Activated CD8-positive, alpha-beta memory T cell treated with anti-CD3 and anti-CD28 coated beads, Interleukin-2, amount 10 ng/mL, durations not matched to agents 7 days and 5 days (primary cell): Measurements from ENCODE around the gene STOM. TPM values are rescaled to one million over a fixed set of nuclear protein-coding genes. Genes with fewer than 3 reads are reported as not detected.

ENCODE experiments used
- ATAC-seq: fragments of 150-1000 bp; cut with Tn5 transposase; one replicate; pipeline ENCODE4 v1.10.0; 2021; ENCODE audit warnings: moderate library complexity
- CTCF ChIA-PET: fragments of 350-600 bp; sonication (Branson Sonifier 250); formaldehyde crosslinking; loops from one replicate; lab custom pipeline; 2021; ENCODE audit warnings: antibody characterized with exemption; lab: Charles Lee
- DNase-seq: peaks from one replicate; pipeline ENCODE4 v3.0.0-alpha.2; 2020
- H3K27ac Mint-ChIP-seq: one replicate; pipeline ENCODE4 v1.8.0; 2021; ENCODE audit warnings: mild to moderate bottlenecking, mixed read lengths
- H3K27me3 Mint-ChIP-seq: one replicate; pipeline ENCODE4 v1.8.0; 2021; ENCODE audit warnings: mixed read lengths
- H3K36me3 Mint-ChIP-seq: one replicate; pipeline ENCODE4 v1.8.0; 2021; ENCODE audit warnings: mild to moderate bottlenecking, mixed read lengths
- H3K4me1 Mint-ChIP-seq: one replicate; pipeline ENCODE4 v1.8.0; 2021; ENCODE audit warnings: mixed read lengths
- H3K4me3 Mint-ChIP-seq: one replicate; pipeline ENCODE4 v1.8.0; 2021; ENCODE audit warnings: mild to moderate bottlenecking, moderate library complexity, mixed read lengths
- H3K9me3 Mint-ChIP-seq: one replicate; pipeline ENCODE4 v1.8.0; 2022; ENCODE audit warnings: low read depth, mixed read lengths
- total RNA-seq, 2 experiments: library from RNA; stranded (reverse); gene quantifications; one replicate each; pipeline ENCODE4 v1.2.3, GENCODE V29; 2021

Gene STOM
- total RNA-seq, 2 experiments from 2014 or later: 93.1 to 131 TPM

DNA sequence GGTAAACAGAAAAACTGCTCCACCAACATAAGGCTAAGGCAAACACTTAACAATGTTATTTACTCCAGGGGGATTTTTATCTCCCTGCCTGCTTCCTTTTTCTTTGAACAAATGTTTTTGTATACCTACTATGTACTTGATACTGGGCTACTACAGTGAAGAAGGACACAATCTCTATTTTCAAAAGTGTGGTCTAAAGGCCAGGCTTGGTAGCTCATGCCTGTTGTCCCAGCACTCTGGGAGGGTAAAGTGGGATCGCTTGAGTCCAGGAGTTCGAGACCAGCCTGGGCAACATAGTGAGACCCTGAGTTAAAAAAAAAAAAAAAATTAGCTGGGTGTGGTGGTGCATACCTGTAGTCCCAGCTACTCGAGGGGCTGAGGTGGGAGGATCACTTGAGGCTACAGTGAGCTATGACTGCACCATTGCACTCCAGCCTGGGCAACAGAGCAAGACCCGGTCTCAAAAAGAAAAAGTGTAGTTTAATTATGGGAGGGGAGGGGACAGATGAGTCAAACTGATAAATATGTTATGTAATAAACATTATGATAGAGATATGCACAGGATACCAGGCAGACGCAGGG lies 3.3 kb downstream of the STOM start:
- peak overlapping the region; percentile 62 for H3K27ac Mint-ChIP-seq
- H3K27me3 Mint-ChIP-seq: no peaks in the 10 kb centered on the region
- ATAC-seq (no peak), DNase-seq (no peak)
- H3K4me1 Mint-ChIP-seq: peaks cover 66% of the 10 kb centered on the region
- no peaks in the 10 kb centered on the region for H3K9me3 Mint-ChIP-seq
- CTCF ChIA-PET: interaction anchor here (1.0 to 6.5 kb wide), 3 partner anchors 12 to 47 kb away, joined by 3 to 49 read pairs (median 4); no protein-coding TSS in a partner anchor
- H3K4me3 Mint-ChIP-seq: peak overlapping the region; percentile 50
- H3K36me3 Mint-ChIP-seq: peaks cover 35% of the 10 kb centered on the region

DNA sequence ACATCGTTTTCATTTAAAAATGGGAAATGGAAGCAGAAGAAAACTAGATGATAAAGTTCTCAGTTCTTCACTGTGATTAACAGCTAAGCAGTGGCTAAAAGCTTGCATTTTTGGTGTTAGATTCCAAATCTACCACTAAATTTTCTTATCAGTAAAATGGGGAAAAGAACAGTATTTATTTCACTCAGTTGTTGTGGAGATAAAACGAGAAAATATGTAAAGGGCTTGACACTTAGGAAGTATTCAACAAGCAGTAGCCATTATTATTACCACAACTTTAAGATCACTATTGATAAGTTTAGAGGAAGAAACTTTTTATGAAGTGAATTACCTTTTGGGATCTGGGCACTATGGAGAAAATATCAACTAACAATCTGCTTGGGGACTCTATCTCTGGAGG lies 4.5 kb downstream of the STOM start:
- H3K27me3 Mint-ChIP-seq: no peaks in the 10 kb centered on the region
- no peaks in the 10 kb centered on the region for H3K9me3 Mint-ChIP-seq
- CTCF ChIA-PET: interaction anchor here (0.8 to 6.5 kb wide), 3 partner anchors 12 to 46 kb away, joined by 3 to 49 read pairs (median 12); no protein-coding TSS in a partner anchor
- DNase-seq (no peak), ATAC-seq (no peak)
- peaks cover 67% of the 10 kb centered on the region for H3K4me1 Mint-ChIP-seq
- peak overlapping the region; percentile 3 for H3K4me3 Mint-ChIP-seq
- peak overlapping the region; percentile 43 for H3K27ac Mint-ChIP-seq
- H3K36me3 Mint-ChIP-seq: peaks cover 39% of the 10 kb centered on the region

DNA sequence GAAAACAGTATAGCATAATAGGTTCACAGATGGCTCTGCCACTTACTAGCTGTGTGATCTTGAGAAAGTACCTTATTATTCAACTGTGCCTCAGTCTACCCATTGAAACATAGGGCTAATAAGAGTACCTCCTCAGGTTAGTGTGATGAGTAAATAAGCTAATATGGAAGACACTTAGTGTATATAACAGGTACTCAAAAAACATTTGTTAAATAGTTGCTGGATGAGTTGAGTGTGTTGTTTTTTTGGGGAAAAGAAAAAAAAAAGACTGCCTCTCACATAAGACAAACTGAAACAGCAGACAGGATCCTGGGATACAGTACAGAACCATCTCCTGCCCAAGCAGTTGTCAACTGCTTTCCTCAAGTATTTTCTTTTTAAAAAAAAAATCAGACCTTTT lies 5.2 kb downstream of the STOM start:
- Mint-ChIP-seq H3K27me3 (no peaks in the 10 kb centered on the region), H3K27ac (peak overlapping the region; percentile 43), H3K4me3 (no peak overlapping the region), H3K9me3 (no peaks in the 10 kb centered on the region), H3K4me1 (peaks cover 69% of the 10 kb centered on the region), H3K36me3 (peaks cover 45% of the 10 kb centered on the region)
- CTCF ChIA-PET: interaction anchor here (0.7 to 6.5 kb wide), 5 partner anchors 8 to 318 kb away, joined by 3 to 49 read pairs (median 5); no protein-coding TSS in a partner anchor
- DNase-seq (no peak), ATAC-seq (no peak)

DNA sequence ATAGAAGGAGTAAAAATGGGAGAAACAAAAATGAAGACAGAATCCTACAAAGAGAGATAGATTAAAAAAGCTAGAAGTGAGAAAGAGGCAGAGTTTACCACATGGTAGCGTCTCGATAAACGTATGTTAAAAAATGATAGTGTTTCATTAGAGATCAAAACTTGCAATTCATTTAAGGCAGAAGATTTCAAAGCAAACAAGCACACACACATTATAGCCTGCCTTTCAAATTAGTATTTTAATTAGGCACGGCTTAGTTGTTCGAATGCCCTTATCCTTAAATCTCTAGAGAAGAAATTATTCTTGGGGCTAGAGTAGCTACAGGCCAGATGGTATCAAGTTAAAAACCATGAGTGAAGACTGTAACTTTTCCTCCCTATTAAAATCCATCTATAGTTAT lies 6.0 kb downstream of the STOM start:
- Mint-ChIP-seq H3K4me1 (peaks cover 77% of the 10 kb centered on the region), H3K9me3 (no peaks in the 10 kb centered on the region), H3K36me3 (peaks cover 49% of the 10 kb centered on the region), H3K27ac (no peak overlapping the region), H3K27me3 (no peaks in the 10 kb centered on the region), H3K4me3 (no peak overlapping the region)
- DNase-seq (no peak), ATAC-seq (no peak)
- CTCF ChIA-PET: interaction anchor here (1.6 to 6.5 kb wide), 3 partner anchors 9 to 44 kb away, joined by 5 to 49 read pairs (median 12); no protein-coding TSS in a partner anchor

DNA sequence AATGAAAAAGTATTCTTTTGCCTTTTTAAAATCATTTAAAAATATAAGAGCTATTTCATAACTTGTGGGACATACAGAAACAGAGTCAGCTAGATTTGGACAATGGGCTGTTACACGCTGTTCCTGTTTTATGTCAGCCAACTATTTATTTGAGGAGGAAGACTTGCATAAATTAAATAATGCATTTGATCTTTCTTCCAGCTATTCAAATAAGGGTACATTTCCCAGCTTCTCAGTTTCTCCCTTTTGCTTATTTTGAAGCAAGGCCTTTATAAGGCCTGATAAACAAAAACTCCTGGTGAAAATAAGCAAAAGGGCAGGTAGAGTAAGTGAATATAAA lies 6.5 kb downstream of the STOM start:
- Mint-ChIP-seq H3K9me3 (no peaks in the 10 kb centered on the region), H3K27ac (no peak overlapping the region), H3K36me3 (peaks cover 49% of the 10 kb centered on the region), H3K4me1 (peaks cover 82% of the 10 kb centered on the region), H3K27me3 (no peaks in the 10 kb centered on the region), H3K4me3 (no peak overlapping the region)
- no peak for ATAC-seq
- no peak for DNase-seq
- CTCF ChIA-PET: interaction anchor here (1.6 to 6.5 kb wide), 3 partner anchors 10 to 44 kb away, joined by 5 to 49 read pairs (median 12); no protein-coding TSS in a partner anchor

DNA sequence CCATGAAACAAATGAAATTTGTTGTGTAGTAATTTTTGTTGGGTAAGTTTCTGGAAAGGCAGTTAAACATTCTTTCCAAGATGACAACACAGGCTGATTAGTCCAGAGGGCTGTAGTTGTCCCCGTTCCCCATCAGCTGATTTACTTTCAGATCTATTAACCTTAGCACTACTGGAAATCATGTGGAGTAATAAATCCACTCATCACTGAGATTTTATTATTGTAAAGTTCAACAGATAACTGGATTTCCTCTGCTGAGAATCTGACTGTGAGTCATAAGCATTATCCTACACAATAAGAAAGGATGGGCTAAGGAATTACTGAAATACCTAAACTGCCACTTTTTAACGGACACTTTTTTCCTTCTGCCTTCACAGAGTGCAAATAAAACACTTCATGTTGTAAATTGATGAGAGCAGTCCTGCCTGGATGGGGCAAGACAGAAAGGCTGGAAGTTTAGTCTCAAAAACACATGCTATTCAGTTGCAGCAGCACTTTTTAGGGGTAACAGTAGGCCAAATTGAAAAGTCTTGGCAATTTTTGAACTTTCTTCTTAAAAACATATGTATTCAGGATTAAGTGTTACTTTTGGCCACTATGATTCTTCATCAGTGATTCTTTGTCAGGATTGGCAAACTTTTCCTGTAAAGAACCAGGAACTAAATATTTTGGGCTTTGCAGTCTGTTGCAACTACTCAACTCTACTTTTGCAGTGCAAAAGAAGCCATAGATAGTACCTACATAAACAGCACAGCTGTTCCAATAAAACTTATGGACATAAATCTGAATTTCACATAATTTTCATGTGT lies 7.0 kb downstream of the STOM start:
- no peaks in the 10 kb centered on the region for H3K27me3 Mint-ChIP-seq
- no peak for ATAC-seq
- DNase-seq: no peak
- peak overlapping the region; percentile 73 for H3K27ac Mint-ChIP-seq
- H3K36me3 Mint-ChIP-seq: peaks cover 47% of the 10 kb centered on the region
- CTCF ChIA-PET: interaction anchor here (0.9 to 6.5 kb wide), 4 partner anchors 9 to 43 kb away, joined by 3 to 49 read pairs (median 8); no protein-coding TSS in a partner anchor
- H3K9me3 Mint-ChIP-seq: no peaks in the 10 kb centered on the region
- peaks cover 84% of the 10 kb centered on the region for H3K4me1 Mint-ChIP-seq
- peak overlapping the region; percentile 14 for H3K4me3 Mint-ChIP-seq

DNA sequence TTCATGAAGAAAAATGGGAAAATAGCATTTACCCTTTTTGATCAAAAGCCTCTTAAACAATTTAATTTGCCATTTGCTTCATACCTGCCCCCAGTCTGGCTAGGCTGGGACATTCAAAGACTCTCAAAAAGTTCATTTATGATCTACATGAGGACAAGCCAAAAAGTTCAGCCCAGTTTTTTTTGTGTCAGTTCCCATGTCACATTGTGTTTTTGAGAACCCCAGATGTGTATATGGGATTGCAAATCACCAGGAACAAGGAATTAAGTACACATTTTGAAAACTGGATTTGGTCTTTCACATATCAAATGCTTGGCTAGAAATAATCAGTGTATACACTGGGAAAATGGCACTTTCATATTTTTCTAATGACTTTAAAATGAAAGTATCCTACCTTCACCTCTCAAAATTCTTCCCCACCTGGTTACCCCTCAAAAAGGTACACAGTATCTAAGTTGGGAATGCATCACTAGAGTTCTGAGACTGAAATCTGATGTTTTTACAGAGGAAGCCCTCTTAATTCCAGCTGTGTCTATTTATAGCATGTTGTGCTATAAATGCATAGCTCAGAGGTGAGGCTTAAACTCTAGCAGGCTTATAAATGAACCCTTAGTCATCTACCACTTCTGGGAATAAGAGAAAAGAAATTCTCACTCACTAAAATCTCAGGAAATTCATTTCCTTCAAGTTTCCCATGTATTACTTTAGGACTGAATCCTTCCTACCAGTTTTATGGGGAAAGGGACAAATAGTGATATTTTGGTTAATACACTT lies 9.3 kb downstream of the STOM start:
- Mint-ChIP-seq H3K27me3 (no peaks in the 10 kb centered on the region), H3K9me3 (no peaks in the 10 kb centered on the region), H3K27ac (peak overlapping the region; percentile 50), H3K4me3 (no peak overlapping the region), H3K36me3 (peaks cover 43% of the 10 kb centered on the region), H3K4me1 (peaks cover 83% of the 10 kb centered on the region)
- CTCF ChIA-PET: interaction anchor here (0.7 to 1.5 kb wide), 4 partner anchors 18 to 82 kb away, joined by 3 to 7 read pairs (median 4); no protein-coding TSS in a partner anchor
- ATAC-seq (no peak), DNase-seq (no peak)

DNA sequence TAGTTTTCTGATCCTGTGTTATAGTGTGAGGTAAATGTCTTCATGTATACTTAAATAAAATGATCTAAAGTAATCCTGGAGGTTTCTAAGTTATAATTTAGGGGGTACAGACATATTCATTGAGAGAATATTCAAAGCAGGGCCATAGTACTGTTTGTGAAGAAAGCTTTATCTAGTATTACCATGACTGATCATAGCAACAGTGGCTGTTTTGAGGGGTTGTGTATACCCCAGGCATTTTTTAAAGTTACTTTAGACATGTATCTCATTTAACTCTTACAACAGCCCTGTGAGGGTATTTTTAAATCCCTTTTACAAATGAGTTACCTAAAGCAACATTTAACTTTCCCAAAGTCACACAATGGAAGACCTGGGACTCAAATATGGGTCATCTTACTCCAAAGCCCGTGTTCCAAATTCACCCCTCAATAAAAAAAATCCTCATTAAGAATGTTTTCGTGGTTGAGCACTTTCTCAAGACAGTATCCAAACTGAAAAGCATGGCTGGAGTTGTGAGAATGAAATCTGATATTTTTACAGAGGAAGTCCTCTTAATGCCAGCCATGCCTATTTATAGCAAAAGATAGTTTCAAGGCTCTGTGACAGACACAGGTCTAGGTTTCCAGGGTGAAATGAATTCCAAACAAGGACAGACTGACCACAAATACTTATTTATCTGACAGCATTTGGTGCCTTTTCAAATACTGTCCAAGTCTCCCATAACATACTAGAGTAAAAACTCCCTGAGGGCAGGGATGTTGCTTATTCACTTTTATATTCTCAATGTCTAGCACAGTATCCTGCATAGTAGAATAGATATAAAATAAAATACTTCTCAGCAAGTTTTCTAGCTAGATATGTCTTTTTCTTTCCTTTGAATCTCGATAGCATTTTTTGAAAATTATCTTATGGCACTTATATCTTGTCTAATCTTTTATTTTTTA lies 10.4 kb downstream of the STOM start:
- H3K36me3 Mint-ChIP-seq: peaks cover 42% of the 10 kb centered on the region
- H3K4me1 Mint-ChIP-seq: peaks cover 81% of the 10 kb centered on the region
- peak overlapping the region; percentile 68 for H3K4me3 Mint-ChIP-seq
- no peak for ATAC-seq
- H3K27me3 Mint-ChIP-seq: no peaks in the 10 kb centered on the region
- peak overlapping the region; percentile 88 for H3K27ac Mint-ChIP-seq
- DNase-seq: no peak
- CTCF ChIA-PET: interaction anchor here (1.0 to 1.8 kb wide), 3 partner anchors 9 to 39 kb away, joined by 3 to 7 read pairs (median 4); no protein-coding TSS in a partner anchor
- H3K9me3 Mint-ChIP-seq: no peaks in the 10 kb centered on the region

DNA sequence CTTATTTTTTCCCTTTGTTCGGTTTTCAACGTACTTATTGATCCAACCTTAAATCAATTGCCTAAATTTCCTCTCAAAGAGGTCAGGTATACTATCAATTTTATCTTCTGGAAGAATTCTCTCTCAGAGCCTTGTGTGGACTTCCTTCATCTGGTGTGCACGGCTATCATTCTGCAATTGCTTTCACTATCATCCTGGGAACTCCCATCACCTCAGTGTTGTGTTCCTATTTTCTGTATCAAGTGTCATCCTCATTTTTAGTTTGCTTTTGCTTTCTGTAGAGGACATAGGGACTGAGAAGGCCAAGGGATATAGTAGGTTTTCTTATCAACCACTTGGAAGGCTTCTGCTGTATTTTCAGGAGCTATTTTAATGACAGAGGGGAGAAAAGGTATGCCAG lies 11.3 kb downstream of the STOM start:
- no peak for DNase-seq
- Mint-ChIP-seq H3K4me3 (peak overlapping the region; percentile 68), H3K4me1 (peaks cover 81% of the 10 kb centered on the region), H3K36me3 (peaks cover 46% of the 10 kb centered on the region), H3K27me3 (no peaks in the 10 kb centered on the region), H3K9me3 (no peaks in the 10 kb centered on the region), H3K27ac (peak overlapping the region; percentile 88)
- peak; percentile 52 for ATAC-seq
- CTCF ChIA-PET: interaction anchor here (0.6 to 1.8 kb wide), 4 partner anchors 9 to 475 kb away, joined by 3 to 8 read pairs (median 4); no protein-coding TSS in a partner anchor

DNA sequence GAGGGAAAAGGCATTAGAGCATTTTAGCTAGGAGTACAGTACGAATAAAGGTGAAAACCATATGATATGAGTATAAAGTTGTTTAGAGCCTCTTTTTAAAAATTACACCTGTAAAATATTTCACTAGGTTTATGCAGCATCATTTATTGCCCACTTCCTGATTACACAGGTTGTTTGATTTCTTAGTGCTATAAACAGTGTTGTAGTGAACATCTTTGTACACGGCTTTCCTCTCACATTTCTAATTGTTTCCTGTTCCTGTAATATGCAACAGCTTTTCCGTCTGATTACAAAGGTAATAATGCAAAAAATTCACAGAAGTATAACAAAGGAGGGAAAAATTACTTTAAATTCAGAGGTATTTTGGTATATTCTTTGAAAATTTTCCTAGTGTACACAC lies 13.0 kb downstream of the STOM start:
- ATAC-seq (no peak), DNase-seq (no peak)
- Mint-ChIP-seq H3K9me3 (no peaks in the 10 kb centered on the region), H3K4me1 (peaks cover 85% of the 10 kb centered on the region), H3K27ac (peak overlapping the region; percentile 92), H3K36me3 (peaks cover 58% of the 10 kb centered on the region), H3K27me3 (no peaks in the 10 kb centered on the region), H3K4me3 (peak overlapping the region; percentile 72)
- CTCF ChIA-PET: interaction anchor here (1.0 to 1.3 kb wide), 3 partner anchors 12 to 41 kb away, joined by 3 to 5 read pairs (median 3); no protein-coding TSS in a partner anchor

DNA sequence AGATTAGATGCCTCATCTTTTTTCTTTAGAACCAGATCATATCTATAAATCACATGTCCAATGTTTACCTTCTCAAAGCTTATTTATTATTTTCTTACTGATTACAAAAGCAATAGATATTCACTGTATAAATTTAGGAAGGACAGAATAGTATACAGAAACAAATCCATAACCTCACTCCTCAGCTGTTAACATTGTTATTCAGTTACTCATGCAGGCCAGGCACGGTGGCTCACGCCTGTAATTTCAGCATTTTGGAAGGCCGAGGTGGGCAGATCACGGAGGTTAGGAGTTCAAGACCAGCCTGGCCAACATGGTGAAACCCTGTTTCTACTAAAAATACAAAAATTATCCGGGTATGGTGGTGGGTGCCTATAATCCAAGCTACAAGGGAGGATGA lies 15.3 kb downstream of the STOM start:
- peaks cover 79% of the 10 kb centered on the region for H3K4me1 Mint-ChIP-seq
- ATAC-seq: no peak
- peaks cover 62% of the 10 kb centered on the region for H3K36me3 Mint-ChIP-seq

DNA sequence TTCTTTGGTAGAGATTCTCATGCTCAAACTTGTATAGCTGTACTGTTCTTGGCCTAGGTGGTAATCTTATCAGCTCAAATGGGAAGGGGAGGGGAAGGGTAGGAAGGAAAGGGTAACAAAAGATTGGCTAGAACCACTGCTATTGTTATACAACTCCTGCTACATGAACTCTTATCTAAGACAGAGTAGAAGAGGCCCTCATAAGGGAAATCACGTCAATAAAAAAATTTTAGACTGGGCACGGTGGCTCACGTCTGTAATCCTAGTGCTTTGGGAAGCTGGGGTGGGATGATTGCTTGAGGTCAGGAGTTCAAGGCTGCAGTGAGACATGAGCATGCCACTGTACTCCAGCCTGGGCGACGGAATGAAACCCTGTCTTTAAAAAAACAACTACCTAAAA lies 15.9 kb downstream of the STOM start:
- Mint-ChIP-seq H3K9me3 (no peaks in the 10 kb centered on the region), H3K4me1 (peaks cover 76% of the 10 kb centered on the region), H3K36me3 (peaks cover 63% of the 10 kb centered on the region), H3K27me3 (no peaks in the 10 kb centered on the region), H3K27ac (peak overlapping the region; percentile 96), H3K4me3 (peak overlapping the region; percentile 54)
- DNase-seq (no peak), ATAC-seq (peak; percentile 20)
- CTCF ChIA-PET: interaction anchor here (0.7 to 3.2 kb wide), 12 partner anchors 8 to 144 kb away, joined by 3 to 35 read pairs (median 3); no protein-coding TSS in a partner anchor

More for the DNA sequence above, 15.3 kb downstream of the STOM start:
- CTCF ChIA-PET: interaction anchor here (1.2 to 3.2 kb wide), 3 partner anchors 12 to 101 kb away, joined by 4 to 35 read pairs (median 4); no protein-coding TSS in a partner anchor
- no peak overlapping the region for H3K4me3 Mint-ChIP-seq
- no peaks in the 10 kb centered on the region for H3K9me3 Mint-ChIP-seq
- DNase-seq: no peak
- H3K27me3 Mint-ChIP-seq: no peaks in the 10 kb centered on the region
- H3K27ac Mint-ChIP-seq: peak overlapping the region; percentile 96
